RKO (cell line): ENCODE measurements around the gene IL1RL1.

Experiments used
- DNase-seq: peaks from one replicate; pipeline ENCODE4 v3.0.0-alpha.2; 2016; ENCODE audit warnings: low spot score

Gene IL1RL1

DNA sequence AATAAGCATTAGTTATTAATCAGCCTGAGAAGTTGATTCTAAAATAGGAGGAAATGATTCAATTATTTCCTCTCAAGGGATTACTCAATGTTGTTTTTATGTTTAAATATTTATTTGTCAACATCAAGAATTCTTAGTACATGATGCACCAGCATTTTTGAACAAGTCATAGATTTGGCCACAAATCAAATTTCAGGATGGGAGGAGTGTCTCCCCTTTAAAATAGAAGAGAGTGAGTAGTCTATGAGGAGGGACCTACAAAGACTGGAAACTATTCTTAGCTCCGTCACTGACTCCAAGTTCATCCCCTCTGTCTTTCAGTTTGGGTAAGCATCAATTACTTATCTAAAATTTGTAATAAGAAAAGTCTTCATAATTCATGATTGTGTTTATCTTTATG lies 25.6 kb downstream of the IL1RL1 start:
- peak; percentile 9 for DNase-seq

DNA sequence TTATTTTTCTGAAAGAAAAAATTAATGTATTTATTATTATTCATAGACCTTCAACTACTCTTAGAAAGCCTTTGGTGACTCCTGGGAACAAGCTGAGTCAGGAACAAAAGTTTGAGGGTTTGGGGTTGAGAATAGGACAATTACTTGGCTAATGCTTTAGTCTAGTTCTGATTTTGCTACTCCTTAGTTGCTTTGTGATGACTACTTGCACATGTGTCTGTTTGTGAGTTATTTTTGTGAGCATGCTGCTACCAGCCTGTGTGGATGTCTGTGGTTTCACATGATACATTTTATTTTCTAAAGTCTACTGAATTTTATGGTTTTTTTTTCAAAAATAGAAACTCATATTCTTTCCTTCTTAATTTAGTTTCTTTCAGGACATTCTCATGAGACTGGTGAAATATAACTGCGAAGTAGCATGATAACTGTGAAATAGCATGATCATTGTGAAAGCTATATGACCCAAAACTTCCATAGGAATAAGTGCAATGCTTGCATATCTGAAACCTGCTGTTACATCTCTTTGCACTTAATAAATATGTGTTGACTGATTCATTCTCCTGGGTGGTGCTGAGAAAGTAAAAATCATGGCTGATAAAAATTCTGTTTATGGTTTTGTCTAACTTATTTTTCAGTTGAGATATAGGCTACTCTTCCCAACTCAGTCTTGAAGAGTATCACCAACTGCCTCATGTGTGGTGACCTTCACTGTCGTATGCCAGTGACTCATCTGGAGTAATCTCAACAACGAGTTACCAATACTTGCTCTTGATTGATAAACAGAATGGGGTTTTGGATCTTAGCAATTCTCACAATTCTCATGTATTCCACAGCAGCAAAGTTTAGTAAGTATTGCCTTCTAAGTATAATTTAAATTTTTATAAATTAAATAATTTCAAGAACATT lies 26.4 kb downstream of the IL1RL1 start:
- no peak for DNase-seq

DNA sequence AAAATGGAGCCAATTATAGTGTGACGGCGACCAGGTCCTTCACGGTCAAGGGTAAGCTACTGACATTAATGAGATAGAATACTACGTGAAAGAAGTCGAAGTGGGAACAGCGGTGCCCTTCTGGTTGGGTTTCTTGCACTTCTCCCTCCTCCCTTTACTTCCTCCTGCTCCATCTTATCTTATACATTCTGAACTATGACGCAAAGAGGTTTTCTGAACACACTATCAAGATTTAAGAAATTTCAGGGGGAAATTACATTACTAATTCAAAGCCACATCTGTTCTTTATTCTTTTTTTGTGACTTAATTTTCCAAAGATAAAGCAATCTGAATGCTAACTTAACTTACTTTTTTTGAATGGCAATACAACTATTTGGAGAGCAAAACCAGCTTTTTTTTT lies 29.4 kb downstream of the IL1RL1 start:
- DNase-seq: no peak

DNA sequence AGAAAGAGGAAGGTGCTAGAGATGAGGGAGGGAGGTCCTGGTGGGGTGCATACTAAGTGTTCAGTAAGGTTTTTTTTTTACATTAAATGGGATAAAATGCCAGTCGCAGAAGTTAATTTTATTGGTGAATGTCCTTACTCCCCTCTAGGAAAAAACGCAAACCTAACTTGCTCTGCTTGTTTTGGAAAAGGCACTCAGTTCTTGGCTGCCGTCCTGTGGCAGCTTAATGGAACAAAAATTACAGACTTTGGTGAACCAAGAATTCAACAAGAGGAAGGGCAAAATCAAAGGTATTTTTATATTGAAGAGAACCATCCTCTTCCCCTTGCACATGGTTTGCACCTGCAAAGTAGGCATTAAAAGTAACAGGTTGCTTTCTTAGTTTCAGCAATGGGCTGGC lies 31.5 kb downstream of the IL1RL1 start:
- DNase-seq: no peak

DNA sequence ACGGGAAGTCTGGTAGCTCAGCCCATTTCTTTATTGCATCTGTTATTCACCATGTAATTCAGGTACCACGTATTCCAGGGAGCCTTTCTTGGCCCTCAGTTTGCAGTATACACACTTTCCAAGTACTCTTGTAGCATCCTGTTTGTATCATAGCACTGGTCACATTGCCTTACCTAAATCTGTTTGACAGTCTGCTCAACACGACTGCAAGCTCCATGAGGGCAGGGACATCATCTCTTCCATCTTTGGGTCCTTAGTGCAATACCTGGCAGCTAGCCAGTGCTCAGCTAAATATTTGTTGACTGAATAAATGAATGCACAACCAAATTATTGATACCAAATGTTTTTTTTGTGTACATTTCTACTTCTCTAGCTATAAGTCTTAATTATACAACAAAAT lies 33.0 kb downstream of the IL1RL1 start:
- DNase-seq: no peak

DNA sequence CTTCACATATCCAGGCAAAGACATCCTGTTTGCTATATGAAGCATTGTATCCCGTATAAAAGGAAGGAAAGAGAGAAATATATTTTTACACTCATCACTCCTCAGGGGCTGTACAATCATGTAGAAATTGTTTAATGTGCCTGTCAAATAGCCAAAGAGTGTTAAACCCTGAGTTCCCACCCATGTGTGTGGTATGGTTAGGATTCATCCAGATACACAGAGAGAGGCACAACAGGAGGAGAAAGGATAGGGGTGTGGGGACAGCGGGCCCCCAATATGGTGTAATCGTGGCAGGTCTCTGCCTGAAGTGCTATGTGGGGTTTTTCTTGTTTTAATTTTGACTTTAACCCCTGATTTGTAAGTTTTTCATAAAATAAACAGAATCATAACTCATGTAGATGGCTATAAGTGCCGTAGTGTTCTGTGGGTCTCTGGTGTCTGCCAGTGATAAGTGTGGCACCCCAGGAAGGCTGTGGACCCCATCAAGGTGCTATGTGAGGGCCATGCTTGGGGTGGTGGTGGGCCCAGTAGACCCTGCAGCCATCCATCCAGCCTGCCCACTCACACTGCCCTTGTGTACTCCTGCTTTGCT lies 34.1 kb downstream of the IL1RL1 start:
- DNase-seq: no peak

DNA sequence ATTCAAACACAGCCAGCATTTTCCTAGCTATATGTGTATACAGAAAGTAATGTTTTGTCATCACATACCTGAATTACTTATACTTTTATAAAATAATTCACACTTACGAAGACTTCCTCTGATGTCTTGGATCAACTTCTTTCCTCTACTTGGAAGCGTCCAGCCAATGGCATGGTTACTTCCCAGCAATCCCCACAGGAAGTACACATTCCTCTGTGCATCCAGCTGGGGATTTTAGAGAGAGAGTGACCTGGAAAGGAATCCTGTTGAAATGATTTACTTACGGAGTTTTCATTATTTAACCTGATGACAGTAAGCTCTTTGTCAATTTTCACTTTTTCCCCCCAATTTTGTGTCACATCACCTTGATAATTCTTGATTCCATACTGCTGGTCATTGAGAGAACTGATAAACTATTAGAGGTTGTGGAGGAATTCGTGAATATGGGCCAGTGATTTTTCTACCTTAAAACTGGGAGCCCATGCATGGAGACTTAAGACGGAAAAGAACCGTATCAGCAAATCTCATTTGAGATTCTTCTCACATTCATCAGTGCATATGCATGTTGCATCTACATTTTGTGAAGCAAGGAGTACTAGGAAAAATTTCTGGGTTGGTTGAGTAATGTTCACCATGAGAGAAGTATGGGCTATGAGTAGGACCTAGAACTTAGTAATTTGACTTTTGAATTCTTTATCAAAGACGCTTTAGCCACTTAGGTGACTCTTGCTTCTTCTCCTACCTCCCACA lies 35.2 kb downstream of the IL1RL1 start:
- DNase-seq: no peak

DNA sequence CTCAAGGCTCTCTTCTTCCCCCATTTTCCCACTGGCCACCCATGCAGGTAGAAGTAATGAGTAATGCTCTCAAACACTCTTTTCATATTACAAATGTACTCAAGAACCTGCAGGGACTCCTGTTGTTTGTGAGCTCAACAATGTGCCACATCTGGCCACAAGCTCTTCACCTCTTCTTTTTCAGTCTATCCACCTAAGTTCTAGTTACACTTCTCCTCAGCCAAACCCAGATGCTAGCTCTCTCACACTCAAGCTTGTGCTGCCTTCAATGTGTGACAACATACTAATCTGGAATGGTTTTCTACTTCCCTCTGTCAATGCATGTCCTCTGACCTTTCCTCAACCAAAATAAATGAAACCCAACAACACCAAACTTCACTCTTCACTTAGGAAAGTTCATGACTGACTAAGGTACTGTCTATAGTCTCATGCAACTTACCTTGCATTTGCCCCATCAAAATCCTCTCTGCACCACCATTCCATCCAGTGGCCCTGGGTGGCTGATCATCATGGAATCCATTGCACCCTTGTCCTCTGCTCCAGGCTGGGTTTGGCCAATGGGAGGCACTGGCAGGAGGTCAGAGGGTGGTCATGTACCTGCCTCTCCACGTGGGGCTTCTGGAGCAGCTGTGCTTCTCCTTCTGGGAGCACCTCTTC lies 38.9 kb downstream of the IL1RL1 start:
- DNase-seq: no peak

DNA sequence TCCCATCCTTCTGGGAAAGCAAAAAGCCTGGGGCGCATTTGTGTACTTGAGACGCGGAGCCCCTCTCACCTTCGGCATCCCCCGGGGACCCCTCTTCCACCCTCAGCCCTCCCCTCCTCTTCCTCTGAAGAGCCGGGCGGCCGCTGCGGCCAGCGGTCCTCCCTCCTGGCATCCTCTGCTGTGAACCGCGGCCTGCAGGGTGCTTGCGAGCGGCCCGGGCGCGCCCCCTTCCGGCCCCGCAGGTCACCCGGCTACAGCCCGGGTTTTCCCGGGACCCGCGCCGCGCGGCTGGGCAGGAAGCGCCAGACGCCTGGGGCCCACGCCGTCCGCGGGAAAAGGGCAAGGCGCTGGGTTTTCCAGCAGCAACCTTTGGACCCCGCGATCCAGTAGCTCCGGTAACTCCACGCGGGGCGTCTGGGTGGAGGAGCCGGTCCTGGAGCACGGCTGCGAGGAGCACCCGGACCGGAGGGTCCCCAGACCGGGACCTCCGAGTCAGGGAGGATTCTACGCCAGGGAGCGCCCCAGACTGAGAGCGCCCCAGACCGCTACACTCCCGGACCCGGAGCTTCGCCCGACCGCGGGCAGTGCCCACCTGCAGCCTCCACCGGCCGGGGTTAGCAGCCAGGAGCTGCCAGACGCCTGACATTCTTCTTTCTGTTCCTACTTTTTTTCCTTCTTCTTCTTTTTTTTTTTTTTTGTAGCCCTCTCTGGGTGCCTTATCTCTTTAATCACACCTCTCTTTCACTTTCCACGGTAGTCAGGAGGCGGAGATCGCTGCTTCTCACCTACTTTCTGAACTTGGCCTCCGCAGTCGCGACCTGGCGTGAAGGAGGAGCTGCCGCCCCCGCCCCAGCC lies 44.4 kb downstream of the IL1RL1 start, which contains the start of gene IL18R1:
Gene IL18R1, plus strand, starts transcription at position 271 of the 855 bp plus-strand sequence. CDS start 6,865 bp downstream, outside the sequence.
- DNase-seq: peak; percentile 82

DNA sequence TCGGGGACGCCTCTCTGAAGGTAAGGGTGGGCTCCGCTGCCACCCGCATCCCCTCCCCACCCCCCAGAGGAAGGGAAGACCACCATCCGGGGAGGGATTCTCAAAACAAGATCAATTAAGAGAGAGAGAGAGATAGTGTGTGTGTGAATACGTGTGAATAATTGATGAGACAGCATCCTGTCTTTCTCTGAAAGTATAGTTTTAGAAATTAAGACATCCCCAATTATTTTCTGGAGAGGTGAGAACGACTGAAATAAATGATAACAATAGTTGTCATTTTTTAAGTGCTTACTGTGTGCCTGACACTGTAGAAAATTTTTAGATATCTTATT lies 45.0 kb downstream of the IL1RL1 start:
- DNase-seq: no peak

DNA sequence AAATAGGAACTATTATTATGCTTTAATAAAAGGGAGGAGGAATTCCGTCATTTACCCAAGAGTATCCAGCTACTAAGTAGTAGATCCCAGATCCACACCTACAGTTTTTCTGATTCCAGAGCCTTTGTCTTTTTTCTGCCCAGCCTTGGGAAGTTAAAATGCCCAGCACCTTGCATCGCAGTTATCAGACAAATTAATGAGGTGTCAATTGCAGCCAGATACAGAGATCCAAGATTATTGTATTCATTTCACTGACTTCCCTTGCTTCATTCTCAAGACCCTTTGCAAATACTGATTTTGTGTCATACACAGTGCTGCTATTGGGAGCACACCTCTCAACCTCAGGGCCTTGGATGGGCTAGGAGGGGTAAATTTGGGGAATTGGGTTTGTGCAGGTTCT lies 45.4 kb downstream of the IL1RL1 start:
- no peak for DNase-seq

DNA sequence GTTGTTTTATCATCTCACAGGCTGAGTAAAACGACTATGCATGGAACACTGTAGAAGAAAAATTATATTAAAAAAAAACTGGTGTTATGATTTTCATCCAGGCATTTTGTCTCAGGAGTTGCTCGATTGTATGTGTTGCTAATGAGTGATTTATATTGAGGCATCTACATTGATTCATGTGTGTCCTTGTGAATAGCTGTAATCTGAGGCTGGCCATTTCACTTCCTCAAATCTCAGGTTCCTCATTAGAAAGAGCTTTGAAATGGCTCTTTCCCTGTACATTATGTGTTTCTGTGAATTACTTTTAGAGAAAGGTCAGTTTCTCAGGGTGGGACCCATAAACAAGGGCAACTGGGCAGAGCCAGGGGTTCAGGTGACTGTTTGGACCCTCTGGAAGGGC lies 46.6 kb downstream of the IL1RL1 start:
- no peak for DNase-seq

DNA sequence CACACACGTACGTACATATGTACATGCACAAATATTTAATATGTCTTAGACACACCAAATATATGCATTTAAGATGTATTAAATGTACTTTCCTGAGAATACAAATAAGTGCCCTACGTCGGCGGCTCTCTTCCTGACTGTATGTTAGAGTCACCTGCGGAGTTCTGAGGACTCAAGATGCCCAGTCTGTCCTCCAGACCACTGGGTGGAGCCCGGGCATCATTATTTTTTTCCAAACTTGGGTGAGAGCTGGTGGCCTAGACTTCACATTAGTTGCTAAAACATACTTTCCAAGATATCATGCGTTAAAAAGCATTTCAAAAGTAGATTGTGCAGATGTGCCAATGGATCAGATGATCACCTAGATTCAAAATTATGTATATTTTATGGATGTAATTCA lies 47.1 kb downstream of the IL1RL1 start:
- DNase-seq: no peak

DNA sequence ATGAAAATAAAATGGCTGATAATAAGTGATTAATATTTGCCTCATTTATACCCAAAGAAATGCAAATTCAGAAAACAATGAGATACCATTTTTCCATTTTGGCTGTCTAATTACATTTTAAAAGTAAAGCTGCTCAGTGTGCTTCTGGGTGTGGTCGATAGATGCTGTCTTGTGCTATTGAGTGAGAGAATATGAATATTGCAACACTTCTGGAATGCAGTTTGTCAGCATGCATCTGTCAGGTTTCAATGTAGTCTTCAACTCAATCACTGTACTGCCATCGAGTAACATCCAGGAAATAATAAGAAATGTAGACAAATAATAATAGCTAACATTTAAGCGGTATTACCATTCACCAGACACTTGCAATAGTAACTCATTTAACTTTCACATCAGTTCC lies 48.2 kb downstream of the IL1RL1 start:
- DNase-seq: no peak

DNA sequence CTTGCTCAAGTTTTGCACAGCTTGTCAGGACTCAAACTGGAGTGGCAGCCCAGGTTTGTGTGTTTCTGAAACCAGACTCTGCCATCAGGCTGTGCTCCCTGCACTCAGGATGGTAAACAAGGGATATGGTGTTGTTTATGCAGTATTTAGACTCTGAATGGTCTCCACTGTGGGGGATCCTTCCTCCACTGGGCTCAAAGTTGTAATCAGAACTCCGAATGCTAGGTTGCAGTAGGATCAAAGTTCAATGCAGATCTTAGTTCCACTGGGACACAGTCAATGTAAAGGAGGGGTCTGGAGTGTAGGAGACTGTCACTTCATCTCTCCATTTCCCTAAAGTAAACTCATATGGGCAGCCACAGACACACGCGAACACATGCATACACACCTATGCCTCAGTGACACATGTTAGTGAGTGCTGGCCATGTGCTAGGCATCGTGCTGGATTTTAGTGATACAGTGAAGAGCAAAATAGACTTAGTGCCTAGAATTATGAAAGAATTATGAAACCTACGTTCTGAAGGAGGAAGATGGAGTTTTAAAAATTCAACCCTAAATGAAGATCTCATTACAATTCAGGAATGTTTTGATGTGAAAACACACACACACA lies 50.4 kb downstream of the IL1RL1 start:
- no peak for DNase-seq

DNA sequence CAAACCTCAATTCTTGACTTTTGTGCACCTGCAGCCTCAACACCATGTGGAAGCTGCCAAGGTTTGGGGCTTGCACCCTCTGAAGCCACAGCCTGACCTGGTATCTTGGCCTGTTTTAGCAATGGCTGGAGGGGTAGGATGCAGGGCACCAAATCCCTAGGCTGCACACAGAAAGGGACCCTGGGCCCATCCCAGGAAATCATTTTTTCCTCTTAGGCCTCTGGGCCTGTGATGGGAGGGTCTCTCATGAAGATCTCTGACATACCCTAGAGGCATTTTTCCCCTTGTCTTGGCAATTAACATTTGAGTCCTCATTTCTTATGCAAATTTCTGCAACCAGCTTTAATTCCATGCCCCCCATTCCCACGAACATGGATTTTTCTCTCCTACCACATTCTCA lies 54.4 kb downstream of the IL1RL1 start:
- DNase-seq: no peak

DNA sequence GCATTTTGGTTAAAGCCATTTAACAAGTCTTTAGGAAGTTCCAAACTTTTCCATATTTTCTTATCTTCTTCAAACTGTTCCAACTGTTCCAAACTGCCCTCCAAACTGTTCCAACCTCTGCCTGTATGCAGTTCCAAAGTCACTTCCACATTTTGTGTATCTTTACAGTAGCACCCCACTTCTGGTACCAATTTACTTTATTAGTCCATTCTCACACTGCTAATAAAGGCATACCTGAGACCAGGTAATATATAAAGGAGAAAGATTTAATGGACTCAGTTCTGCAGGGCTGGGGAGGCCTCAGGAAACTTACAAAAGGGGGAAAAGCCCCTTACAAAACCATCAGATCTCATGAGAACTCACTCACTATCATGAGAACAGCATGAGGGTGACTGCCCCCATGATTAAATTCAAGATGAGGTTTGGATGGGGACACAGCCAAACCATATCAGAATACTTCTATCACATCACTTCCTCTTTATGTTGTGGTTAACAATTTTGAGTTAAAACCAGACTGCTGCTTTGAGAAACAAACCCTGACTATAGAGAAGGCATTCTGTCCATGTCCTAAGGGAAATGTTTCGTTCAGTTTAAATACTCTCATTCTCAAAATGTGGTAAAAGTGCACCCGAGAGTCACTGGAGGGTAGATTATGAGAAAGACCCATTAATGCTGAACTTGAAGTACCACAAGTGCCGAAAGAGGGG lies 55.2 kb downstream of the IL1RL1 start:
- DNase-seq: no peak

DNA sequence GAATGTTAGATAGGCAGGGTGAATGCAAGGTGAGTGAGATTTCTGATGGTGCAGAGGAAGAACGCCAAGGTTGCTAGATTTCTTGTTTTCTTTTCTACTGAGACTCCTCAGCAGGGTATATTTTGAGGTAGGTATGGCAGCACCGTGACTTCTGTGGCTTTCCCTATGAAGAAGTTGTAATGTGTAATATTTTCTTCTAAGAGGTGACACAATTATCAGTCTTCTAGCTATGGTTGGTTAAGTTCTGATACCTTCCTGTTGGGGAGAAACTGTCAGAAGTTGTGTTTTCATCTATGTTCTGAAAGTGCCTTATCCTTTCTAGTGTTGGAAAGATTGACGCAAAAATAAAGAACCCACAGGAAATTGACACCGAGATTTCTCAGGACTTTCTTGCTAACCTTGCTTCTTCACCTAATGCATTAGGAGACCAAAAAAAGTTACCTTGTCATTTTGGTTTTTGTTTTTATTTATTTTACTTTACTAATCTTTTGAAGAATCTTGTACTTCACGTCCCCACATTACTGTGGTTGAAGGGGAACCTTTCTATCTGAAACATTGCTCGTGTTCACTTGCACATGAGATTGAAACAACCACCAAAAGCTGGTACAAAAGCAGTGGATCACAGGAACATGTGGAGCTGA lies 56.1 kb downstream of the IL1RL1 start:
- DNase-seq: no peak

DNA sequence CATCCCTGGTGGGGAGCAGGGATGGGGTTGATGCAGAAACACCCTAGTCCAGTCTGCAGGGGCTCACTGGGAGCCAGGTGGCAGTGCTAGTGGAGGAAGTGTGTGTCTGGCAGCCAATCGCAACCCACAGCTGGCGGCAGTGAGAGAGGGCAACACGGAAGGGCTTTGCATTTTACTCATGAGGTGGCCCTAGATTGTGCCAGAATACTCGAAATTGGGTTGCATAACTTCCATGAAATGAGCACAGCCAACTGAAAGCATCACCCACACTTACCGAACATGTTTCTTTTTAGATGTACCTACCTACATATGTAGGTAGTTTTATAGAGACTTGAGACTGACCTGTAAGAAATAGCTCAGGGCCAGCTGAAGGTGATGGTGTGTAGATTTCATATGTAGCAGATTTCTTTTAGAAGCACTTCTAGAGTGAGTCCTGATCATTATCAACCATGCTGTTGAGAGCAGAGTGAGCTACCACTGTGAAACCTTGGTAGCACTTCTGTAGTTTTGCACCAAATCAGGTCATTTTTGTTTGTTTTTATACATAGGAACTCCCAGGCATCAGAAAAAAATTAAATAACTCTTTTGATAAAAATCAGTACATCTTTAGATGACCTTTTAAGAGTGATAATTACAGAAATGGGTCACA lies 57.2 kb downstream of the IL1RL1 start:
- DNase-seq: no peak
